HL-60/S4 (cell line): ENCODE measurements around the gene FSTL3.
"Not testable (repeated sequence)": the region's sequence is repeated elsewhere in the genome, so short reads cannot be mapped to it uniquely, and the experiment has no call there.

Source experiments
- in situ Hi-C: fragments of 300-500 bp; cut with MboI; formaldehyde crosslinking; loops from 2 replicates; pipeline ENCODE4 v1.14.3; 2022; ENCODE audit warnings: low sequenced_read_pairs

Gene FSTL3

DNA sequence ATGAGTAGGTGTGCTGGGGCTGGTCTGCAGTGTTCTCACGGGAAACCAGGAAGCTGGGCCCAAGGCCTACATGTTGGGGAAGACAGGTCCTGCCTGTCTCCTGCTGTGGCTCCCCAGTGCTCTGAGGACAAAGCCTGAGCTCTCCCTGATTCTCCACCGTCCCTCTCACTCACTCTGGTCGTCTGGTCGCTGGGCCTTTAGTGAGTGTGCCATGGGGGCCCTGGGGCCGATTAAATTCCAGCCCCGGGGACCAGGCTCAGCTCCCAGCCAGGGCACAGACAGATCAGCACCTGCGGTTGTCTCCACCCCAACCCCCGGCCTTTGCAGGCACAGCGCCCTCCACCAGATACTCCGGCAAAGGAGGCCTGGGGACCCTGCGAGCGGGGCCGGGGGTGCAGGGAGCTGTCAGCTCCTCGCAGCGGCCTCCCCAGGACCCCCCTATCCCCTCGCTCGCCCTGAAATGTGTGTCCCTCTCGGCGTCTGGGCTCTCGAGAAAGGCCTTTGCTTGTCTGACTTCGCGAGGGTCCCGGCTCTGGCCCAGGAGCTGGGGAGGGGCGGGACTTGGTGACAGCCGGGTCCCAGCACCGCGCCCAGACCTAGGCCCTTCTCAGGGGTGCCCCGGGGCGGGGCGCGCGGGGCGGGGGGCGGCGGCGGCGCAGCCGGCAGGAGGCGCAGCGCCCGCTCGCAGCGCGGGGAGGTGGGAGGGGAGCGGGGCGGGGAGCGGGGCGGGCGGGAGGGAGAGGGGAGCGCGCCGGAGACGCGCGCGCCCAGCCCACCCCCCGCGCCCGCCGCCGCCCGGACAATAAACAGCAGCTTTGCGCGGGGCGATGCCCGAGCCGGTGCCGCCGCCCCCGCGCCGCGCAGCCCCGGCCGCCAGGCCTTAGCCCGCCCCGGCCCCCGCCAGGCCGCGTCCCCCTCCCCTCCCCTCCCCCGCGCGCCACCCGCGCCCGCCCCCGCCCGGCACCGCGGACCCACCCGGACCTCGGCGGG lies 32.3 kb downstream of the FSTL3 start, which contains the start of gene PALM:
Gene PALM (plus strand): TSS at position 782 of the 990 bp plus-strand sequence. CDS start 212 bp downstream, outside the sequence.
- in situ Hi-C loops: no loop called here

- in situ Hi-C loops: no loop called here
Observed at GRCh38 chr19:709196-709964, 33.2 kb downstream of the FSTL3 start.

- in situ Hi-C loops: no loop called here
Observed at GRCh38 chr19:709965-710571, 33.9 kb downstream of the FSTL3 start.

DNA sequence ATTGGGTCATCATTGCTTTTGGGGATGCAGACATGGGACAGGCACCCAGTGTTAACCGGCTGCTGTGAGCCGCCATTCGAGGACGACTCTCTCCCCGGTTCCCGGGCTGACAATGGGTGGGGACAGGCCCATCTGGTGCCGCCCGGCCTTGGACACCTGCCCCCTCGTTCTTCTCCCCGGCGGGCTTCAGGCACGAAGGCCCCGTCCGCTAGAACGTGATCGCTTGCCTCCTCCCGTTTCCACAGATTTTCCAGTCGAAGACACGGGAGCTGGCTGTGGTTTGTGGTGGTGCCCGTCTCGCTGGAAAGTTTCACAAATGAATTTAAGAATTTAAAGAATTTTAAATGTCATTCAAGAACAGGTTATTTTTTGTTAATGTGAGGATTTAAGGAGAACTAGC lies 34.6 kb downstream of the FSTL3 start:
- in situ Hi-C loops: no loop called here

DNA sequence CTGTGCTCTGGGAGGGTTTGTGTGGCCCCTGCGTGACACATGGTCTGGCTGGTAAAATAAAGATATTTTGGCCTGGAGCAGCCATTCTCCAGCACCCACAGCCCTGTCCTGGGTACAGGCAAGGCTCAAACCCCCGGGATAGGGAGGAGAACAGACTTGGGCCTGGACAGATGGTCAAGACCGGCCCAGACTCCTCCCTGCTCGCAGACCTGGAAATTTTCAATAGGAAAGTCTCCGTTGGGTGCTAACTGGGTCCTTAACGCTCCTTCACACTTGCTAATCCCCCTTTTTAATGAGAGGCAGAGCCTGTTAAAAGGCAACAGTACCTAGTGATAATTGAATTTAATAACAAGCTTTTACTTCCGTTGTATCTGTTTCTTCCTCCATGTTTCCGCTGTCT lies 35.1 kb downstream of the FSTL3 start:
- in situ Hi-C loops: no loop called here

- in situ Hi-C loops: no loop called here
Observed at GRCh38 chr19:715347-715746, 39.2 kb downstream of the FSTL3 start.

GRCh38 chr19:718251-718951 lies 42.2 kb downstream of the FSTL3 start:
- in situ Hi-C loops: no loop called here

DNA sequence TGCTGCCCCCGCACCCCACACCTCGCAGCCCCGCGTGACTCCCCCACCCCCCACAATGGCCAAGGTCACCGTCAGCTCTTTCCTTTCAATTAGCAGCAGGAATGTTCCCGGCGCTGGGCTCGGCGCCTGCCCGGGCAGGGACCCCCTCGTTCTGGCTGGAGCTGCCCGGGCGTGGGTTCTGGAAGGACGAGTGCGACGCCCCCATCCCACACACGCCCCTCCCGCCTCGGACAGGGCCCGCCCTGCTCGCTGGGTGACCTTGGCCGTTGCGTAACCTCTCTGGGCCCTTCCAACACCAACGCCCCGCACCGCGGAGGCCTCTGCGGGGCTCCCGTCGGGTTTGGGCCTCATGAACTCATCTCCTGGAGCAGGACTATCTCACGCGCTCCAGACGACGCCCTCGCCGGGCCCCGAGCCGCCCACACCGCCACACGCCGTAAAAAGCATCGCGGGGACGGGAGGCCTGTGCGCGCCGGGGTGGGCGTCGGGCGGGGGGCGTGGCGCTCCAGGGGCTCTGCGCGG lies 42.9 kb downstream of the FSTL3 start:
- in situ Hi-C loops: no loop called here

DNA sequence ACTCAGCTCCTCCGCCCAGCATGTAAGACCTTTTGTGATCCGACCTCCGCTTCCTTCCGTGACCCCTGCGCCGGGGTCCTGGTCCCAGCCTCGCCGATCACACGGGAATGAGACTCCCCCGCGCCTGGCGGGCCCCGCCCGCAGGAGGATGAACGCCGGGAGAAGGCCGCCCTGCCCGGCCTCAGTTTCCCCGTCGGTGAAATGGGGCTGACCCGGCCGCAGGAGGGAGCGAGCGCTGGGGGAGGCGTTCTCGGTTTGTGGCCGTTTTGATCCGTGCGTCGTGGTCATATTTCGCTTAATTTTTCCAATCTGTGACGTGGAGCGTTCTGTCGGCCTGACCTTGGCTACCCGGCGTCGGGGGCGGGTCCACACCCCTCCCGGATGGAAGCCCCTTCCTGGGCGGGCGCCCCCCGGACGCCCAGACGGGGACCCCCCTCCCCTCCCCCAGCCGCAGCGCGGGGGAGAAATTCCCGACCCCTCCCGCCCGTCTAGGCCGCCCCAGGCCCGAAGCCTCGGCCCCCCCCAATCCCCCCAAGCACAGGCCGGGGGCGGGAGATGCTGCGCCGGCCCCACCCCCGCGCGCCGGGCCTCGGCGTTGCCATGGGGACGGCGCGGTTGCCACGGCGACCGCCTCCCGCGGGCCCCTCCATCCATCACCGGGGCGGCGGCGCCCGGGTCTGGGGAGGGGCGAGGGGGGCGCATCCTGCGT lies 43.6 kb downstream of the FSTL3 start:
- in situ Hi-C loops: no loop called here

- in situ Hi-C loops: no loop called here
Observed at GRCh38 chr19:720345-721160, 44.4 kb downstream of the FSTL3 start.

DNA sequence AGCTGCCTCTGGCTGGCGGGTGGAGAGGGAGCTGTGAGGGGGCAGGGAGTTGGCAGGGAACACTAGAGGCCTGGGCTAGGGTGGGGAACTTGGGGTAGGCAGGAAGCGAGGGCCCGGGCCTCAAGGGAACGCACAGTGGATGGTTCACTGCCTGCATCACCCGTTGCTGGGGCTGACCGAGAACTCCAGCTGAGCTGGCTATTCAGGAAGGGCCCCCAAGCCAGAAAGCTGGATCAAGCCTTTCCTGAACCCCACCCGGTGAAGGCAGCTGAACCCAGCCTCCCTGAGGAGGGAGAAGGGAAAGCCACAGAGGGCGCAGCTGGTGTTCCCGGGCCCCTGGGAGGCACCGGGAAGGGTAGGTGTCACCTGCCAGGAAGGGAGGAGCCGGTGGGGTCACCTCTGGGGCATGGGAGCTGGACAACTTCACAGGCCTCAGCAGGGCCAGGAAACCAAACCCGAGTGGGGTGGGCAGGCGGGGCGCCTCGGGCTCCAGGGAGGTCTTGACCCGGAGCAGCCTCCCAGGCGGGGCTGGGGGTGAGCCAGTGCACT lies 46.4 kb downstream of the FSTL3 start:
- in situ Hi-C loops: no loop called here

- in situ Hi-C loops: no loop called here
Observed at GRCh38 chr19:723247-723646, 47.1 kb downstream of the FSTL3 start.

DNA sequence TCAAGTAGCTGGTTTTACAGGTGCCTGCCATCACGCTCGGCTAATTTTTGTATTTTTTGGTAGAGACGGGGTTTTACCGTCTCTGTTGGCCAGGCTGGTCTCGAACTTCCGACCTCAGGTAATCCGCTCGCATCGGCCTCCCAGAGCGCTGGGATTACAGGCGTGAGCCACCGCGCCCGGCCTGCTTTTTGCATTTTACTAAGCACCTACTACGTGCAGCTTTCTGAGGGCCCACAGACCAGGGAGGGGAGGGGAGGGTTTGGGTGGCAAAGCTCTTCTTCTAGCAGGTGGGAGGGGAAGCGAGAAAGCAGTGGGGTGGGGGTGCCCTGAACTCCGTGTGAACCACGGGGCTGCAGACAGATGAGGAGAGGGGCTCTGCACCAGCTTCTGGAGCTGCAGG lies 47.5 kb downstream of the FSTL3 start:
- in situ Hi-C loops: no loop called here

GRCh38 chr19:725461-726089 lies 49.4 kb downstream of the FSTL3 start:
- in situ Hi-C loops: no loop called here

GRCh38 chr19:726993-727956 lies 51.1 kb downstream of the FSTL3 start:
- in situ Hi-C loops: no loop called here

GRCh38 chr19:728011-728410 lies 51.8 kb downstream of the FSTL3 start:
- in situ Hi-C loops: no loop called here

- in situ Hi-C loops: not testable (repeated sequence)
Observed at GRCh38 chr19:729564-729963, 53.4 kb downstream of the FSTL3 start.
